Suppressor macrophage treated with lipopolysaccharide for 4 hours (primary cell): ENCODE measurements around the gene ZNF765.
"Not testable (repeated sequence)": the region's sequence is repeated elsewhere in the genome, so short reads cannot be mapped to it uniquely, and the experiment has no call there.

Source experiments
- DNase-seq: peaks from one replicate; pipeline ENCODE4 v3.0.0-alpha.2; 2020

ZNF765 gene

GRCh38 chr19:53423074-53423473 lies 28.1 kb downstream of the ZNF765 start:
- DNase-seq = not testable (repeated sequence)

DNA sequence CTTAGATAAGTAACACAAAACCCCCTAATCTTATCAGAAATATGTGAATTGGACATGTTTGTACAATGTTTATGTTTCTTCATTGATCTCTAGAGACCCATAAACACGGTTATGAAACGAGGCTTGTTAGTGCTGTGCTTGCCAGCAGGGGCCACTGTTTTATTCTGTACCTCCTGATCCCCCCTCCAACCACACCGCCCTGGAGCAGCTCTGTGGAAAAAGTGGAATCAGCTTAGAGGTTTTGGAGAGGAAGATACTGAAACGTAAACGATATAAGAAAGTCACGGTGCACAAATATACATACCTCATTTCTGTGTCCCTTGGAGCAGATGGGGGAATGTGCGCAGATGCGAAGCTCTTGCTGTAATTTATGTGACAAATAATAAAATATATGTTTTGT lies 28.7 kb downstream of the ZNF765 start:
- DNase-seq = not testable (repeated sequence)

DNA sequence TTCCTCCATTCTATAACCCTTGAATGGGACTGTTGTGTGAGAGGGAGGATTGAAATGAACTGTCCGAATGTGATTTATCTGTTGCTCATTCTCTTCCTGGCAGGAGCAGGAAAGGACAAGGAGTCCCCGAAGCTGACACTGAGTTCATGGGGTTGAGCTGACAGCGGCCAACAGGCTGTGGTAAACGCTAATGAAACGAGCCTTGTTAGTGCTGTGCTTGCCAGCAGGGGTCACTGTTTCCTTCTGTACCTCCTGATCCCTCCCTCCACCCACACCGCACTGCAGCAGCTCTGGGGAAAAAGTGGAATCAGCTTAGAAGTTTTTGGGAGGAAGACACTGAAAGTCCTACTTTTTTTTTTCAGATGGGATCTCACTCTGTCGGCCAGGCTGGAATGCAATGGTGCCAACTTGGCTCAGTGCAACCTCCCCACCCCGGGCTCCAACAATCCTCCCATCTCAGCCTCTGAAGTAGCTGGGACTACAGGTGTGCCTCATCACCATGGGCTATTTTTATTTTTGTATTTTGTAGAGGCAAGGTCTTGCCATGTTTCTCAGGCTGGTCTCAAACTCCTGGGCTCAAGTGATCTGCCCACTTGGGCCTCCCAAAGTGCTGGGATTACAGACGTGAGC lies 30.1 kb downstream of the ZNF765 start:
- DNase-seq = peak; percentile 79

GRCh38 chr19:53431399-53432087 lies 36.6 kb downstream of the ZNF765 start, which contains the start of gene ZNF761:
TSS of gene ZNF761 (plus strand) at chr19:53431984. CDS start at chr19:53447269, 15,285 bp downstream.
- DNase-seq = peak; percentile 98

DNA sequence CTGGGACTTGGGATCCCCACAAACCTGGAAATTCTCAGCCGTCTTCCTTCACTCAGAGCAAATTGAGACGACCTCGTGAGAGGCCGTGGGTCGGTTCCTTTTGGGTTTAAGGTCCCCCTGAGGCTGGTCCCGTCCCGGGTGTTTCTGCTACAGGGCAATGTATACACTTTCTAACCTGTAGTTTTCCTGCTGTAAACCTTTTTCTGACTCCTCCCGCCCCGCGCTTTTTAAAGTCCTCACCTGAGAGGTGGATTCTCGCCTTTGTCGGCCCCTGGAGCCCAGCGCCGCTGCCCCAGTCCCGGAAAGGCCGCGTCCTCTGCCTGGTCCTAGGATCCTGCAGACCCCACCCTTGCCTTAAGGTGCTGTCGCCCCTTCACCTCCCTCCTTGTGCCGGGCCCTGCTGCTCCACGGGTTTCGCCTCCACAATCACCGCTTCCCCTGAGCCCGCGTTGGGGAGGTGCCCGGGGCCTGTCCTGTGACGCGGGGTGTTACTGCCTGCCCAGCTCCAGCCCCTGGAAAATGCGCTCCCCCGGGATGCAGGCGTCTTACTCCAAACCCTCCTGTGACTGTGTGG lies 37.2 kb downstream of the ZNF765 start:
- peak; percentile 29 for DNase-seq

DNA sequence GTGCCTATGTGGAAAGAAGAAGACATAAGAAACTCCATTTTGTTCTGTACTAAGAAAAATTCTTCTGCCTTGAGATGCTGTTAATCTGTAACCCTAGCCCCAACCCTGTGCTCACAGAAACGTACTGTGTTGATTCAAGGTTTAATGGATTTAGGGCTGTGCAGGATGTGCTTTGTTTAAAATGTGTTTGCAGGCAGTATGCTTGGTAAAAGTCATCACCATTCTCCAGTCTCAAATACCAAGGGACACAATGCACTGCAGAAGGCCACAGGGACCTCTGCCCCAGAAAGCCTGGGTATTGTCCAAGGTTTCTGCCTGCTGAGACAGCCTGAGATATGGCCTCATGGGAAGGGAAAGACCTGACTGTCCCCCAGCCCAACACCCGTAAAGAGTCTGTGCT lies 48.9 kb downstream of the ZNF765 start:
- DNase-seq = not testable (repeated sequence)

DNA sequence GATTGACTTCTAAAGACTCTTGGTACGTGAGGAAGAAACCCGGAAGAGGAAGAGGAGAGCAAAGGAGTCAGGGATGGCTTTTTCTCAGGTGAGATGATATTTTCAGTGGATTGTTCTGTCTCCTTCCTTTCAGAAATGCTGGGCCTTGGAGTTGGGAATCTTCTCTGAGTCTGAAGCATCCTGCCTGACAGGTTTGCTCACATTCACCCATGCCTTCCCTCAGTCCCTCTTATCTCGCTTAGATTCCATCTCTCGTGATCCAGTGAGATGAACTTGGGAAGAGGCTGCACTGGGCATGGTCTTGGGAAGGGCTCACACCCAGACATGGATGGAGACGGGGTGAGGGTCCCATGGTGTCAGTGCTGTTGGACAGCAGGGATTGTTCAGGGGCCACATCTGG lies 52.2 kb downstream of the ZNF765 start:
- DNase-seq = not testable (repeated sequence)

GRCh38 chr19:53455828-53456227 lies 60.9 kb downstream of the ZNF765 start:
- no peak for DNase-seq

DNA sequence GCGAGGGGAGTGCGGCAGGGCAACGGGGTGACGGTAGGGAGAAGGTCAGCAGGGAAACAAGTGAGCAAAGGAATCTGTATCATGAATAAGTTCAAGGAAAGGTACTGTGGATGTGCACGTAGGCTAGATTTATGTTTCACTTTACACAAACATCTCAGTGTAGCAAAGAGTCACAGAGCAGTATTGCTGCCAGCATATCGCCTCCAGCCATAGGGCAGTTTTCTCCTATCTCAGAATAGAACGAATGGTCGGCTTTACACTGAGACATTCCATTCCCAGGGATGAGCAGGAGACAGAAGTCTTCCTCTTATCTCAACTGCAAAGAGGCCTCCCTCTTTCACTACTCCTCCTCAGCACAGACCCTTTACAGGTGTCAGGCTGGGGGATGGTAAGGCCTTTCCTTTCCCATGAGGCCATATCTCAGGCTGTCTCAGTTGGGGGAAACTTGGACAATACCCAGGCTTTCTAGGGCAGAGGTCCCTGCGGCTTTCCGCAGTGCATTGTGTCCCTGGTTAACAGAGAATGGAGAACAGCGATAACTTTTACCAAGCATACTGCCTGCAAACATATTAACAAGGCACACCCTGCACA lies 65.3 kb downstream of the ZNF765 start:
- DNase-seq = not testable (repeated sequence)

- DNase-seq = no peak
Observed at GRCh38 chr19:53461866-53462265, 66.9 kb downstream of the ZNF765 start.

GRCh38 chr19:53462861-53463260 lies 67.9 kb downstream of the ZNF765 start:
- DNase-seq = no peak

GRCh38 chr19:53463263-53463662 lies 68.3 kb downstream of the ZNF765 start:
- DNase-seq = peak; percentile 10

GRCh38 chr19:53466726-53467484 lies 72.0 kb downstream of the ZNF765 start:
- DNase-seq = no peak

- peak; percentile 96 for DNase-seq
Observed at GRCh38 chr19:53467485-53468262, 72.7 kb downstream of the ZNF765 start, which contains the start of gene ZNF813. TSS of gene ZNF813 (plus strand) at chr19:53467733. CDS start at chr19:53483823, 16,090 bp downstream.

DNA sequence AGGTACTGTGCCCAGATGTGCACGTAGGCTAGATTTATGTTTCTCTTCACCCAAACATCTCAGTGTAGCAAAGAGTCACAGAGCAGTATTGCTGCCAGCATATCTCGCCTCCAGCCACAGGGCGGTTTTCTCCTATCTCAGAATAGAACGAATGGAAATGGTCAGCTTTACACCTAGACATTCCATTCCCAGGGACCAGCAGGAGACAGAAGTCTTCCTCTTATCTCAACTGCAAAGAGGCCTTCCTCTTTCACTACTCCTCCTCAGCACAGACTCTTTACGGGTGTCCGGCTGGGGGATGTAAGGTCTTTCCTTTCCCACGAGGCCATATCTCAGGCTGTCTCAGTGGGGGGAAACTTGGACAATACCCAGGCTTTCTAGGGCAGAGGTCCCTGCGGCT lies 73.7 kb downstream of the ZNF765 start:
- DNase-seq = not testable (repeated sequence)

GRCh38 chr19:53471916-53472315 lies 77.0 kb downstream of the ZNF765 start:
- no peak for DNase-seq

GRCh38 chr19:53474832-53475231 lies 79.9 kb downstream of the ZNF765 start:
- DNase-seq = not testable (repeated sequence)

- DNase-seq = not testable (repeated sequence)
Observed at GRCh38 chr19:53475470-53475869, 80.5 kb downstream of the ZNF765 start.
